BE2C (cell line): Measurements from ENCODE around the gene SSH3.

Source experiments
- DNase-seq: peaks from one replicate; pipeline ENCODE4 v3.0.0-alpha.2; 2020
- H3K27me3 ChIP-seq: fragments of 250-450 bp; sonication (Bioruptor Pico); 2 replicates; pipeline ENCODE4 v1.5.1; 2020; ENCODE audit warnings: mild to moderate bottlenecking
- H3K36me3 ChIP-seq: fragments of 250-450 bp; sonication (Bioruptor Pico); 2 replicates; pipeline ENCODE4 v1.5.1; 2020; ENCODE audit warnings: mild to moderate bottlenecking
- H3K4me1 ChIP-seq: fragments of 250-450 bp; sonication (Bioruptor Pico); 2 replicates; pipeline ENCODE4 v1.5.1; 2020
- H3K4me3 ChIP-seq: 2 replicates; pipeline ENCODE4 v1.5.1; 2011; ENCODE audit warnings: low read depth, low read length
- H3K9me3 ChIP-seq: fragments of 250-450 bp; sonication (Bioruptor Pico); 2 replicates; pipeline ENCODE4 v1.5.1; 2020
- TF ChIP-seq, protein P1 (sequence below): IDR thresholded peaks from 2 replicates; pipeline ENCODE4 v1.5.1; 2012; ENCODE audit warnings: mild to moderate bottlenecking, low read depth, low read length

The SSH3 gene

DNA sequence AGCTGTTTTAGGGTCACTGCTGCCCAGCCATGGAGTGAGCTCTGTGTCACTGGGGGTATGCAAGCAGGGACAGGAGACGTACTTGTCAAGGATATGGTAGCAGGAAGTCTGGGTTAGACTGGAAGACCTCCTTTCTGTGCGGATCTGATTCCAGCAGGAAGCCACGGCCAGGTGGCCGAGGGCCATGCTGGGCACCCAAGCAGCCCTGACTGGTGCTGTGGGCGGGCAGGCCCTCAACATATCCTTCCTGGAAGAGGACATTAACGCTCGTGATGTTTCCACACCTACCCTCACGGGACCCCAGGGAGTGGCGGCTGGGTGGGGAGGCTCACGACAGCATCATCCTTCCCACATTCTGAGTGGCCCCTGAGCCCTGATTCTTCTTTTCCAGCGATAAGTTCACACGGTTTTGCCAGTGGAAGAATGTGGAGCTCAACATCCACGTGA lies 23.0 kb upstream of the SSH3 start:
- H3K9me3 ChIP-seq: no peaks in the 10 kb centered on the region
- H3K36me3 ChIP-seq: peaks cover 69% of the 10 kb centered on the region
- peaks cover 24% of the 10 kb centered on the region for H3K4me1 ChIP-seq
- H3K4me3 ChIP-seq: no peak overlapping the region
- TF ChIP-seq, protein P1, sequence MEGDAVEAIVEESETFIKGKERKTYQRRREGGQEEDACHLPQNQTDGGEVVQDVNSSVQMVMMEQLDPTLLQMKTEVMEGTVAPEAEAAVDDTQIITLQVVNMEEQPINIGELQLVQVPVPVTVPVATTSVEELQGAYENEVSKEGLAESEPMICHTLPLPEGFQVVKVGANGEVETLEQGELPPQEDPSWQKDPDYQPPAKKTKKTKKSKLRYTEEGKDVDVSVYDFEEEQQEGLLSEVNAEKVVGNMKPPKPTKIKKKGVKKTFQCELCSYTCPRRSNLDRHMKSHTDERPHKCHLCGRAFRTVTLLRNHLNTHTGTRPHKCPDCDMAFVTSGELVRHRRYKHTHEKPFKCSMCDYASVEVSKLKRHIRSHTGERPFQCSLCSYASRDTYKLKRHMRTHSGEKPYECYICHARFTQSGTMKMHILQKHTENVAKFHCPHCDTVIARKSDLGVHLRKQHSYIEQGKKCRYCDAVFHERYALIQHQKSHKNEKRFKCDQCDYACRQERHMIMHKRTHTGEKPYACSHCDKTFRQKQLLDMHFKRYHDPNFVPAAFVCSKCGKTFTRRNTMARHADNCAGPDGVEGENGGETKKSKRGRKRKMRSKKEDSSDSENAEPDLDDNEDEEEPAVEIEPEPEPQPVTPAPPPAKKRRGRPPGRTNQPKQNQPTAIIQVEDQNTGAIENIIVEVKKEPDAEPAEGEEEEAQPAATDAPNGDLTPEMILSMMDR: no peak
- DNase-seq: peak; percentile 4
- no peaks in the 10 kb centered on the region for H3K27me3 ChIP-seq

DNA sequence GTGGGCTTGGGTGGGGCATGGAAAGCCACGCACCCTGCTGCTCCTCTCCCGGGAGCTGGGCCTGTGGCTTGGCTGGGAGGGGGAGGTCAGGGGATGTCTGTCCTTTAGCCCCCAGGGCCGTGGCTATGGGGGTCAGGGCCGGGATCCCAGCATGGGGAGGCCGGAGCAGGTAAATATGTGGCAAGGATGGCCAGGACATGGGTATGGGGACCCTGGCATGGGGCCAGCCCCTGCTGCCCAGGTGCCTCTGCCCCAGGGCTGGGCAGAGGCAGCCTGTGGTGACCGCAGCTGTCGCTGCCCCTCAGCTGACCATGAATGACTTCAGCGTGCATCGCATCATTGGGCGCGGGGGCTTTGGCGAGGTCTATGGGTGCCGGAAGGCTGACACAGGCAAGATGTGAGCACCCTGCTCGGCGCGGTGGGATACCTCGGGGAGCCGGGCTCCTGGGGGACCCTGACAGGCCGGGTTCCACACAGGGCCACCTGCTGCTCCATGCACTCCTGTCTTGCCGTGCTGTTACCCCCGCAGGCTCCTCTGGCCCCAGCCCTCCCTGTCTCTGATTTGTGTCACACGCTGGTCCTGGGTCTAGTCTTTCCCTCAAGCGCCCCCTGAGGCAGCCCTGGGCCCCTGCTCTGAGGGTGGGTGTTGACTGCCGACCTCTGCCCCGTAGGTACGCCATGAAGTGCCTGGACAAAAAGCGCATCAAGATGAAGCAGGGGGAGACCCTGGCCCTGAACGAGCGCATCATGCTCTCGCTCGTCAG lies 22.4 kb upstream of the SSH3 start:
- DNase-seq: peak; percentile 10
- Histone ChIP-seq H3K4me1 (peaks cover 19% of the 10 kb centered on the region), H3K4me3 (no peak overlapping the region), H3K27me3 (no peaks in the 10 kb centered on the region), H3K36me3 (peaks cover 73% of the 10 kb centered on the region), H3K9me3 (no peaks in the 10 kb centered on the region)
- TF ChIP-seq, protein P1: no peak

DNA sequence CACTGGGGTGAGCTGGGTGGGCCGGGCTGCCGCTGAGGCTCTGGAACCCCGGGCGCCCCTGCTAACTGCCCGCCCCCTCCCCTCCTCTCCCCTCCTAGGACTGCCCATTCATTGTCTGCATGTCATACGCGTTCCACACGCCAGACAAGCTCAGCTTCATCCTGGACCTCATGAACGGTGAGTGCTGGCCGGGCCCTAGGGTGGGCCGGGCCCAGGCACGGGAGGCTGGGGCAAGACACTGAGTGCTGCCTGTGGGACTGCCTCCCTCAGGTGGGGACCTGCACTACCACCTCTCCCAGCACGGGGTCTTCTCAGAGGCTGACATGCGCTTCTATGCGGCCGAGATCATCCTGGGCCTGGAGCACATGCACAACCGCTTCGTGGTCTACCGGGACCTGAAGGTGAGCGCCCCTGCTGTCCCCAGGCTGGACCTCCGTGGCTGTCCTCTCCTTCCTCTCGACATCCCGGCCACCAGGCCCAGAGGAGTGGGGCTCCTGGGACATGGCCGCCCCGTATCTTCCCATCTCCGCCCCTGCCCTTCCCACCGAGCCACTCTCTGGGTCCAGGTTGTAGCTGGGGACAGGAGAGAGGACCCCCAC lies 21.7 kb upstream of the SSH3 start:
- H3K36me3 ChIP-seq: peaks cover 76% of the 10 kb centered on the region
- H3K27me3 ChIP-seq: no peaks in the 10 kb centered on the region
- DNase-seq: peak; percentile 10
- TF ChIP-seq, protein P1: no peak
- no peaks in the 10 kb centered on the region for H3K9me3 ChIP-seq
- peaks cover 12% of the 10 kb centered on the region for H3K4me1 ChIP-seq
- no peak overlapping the region for H3K4me3 ChIP-seq

DNA sequence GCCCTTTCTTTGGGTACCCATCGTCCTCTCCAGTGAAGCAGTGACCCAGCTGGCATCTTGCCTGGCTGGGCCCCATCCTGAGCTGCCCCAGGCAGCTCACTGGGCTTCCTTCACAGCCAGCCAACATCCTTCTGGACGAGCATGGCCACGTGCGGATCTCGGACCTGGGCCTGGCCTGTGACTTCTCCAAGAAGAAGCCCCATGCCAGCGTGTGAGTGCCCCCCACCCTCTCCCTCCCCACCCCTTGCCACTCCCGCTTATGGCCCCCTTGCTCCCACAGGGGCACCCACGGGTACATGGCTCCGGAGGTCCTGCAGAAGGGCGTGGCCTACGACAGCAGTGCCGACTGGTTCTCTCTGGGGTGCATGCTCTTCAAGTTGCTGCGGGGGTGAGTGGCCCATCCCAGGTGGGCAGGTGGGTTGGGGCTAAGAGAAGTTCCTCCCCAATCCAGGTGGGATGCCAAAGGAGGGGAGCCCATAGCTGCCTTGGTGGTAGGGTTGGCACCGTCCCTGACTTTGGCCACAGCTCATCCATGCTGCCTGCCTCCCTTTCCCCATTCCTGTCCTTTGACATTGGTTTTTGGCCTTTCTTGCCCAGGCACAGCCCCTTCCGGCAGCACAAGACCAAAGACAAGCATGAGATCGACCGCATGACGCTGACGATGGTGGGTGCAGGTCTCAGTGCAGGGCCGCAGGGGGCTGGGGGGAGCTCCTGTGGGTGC lies 21.0 kb upstream of the SSH3 start:
- H3K4me3 ChIP-seq: no peak overlapping the region

DNA sequence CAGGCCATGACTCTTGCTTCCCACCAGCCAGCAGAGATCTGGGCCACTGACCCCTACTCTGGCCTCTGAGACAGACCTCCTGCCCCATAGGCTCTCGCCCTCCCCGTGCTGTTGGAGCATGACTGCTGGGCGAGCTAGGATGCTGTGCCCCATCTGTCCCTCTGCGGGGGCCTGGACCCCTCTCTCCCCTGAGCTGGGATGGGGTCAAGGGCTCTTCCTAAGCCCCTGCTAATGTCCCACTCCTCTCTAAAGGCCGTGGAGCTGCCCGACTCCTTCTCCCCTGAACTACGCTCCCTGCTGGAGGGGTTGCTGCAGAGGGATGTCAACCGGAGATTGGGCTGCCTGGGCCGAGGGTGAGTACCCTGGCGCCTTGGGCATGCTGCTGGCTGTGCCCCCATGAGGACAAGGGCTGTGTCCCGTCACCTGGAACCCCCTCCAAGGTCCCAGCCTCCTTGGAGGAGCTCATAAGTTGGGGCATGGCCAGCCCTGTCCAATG lies 20.4 kb upstream of the SSH3 start:
- DNase-seq: no peak
- Histone ChIP-seq H3K27me3 (no peaks in the 10 kb centered on the region), H3K4me3 (no peak overlapping the region), H3K9me3 (no peaks in the 10 kb centered on the region), H3K36me3 (peaks cover 79% of the 10 kb centered on the region), H3K4me1 (peaks cover 8% of the 10 kb centered on the region)
- TF ChIP-seq, protein P1: no peak

More for the DNA sequence above, 21.0 kb upstream of the SSH3 start:
- H3K36me3 ChIP-seq: peaks cover 79% of the 10 kb centered on the region
- no peaks in the 10 kb centered on the region for H3K9me3 ChIP-seq
- no peaks in the 10 kb centered on the region for H3K27me3 ChIP-seq
- TF ChIP-seq, protein P1: no peak
- peaks cover 8% of the 10 kb centered on the region for H3K4me1 ChIP-seq
- peak; percentile 5 for DNase-seq
